GM08714 (cell line): Measurements from ENCODE around the gene ABHD14A.
"Not testable (repeated sequence)": the region's sequence is repeated elsewhere in the genome, so short reads cannot be mapped to it uniquely, and the experiment has no call there.

Experiments
- H3K4me3 ChIP-seq: fragments of 200-500 bp; sonication (Bioruptor generic); 2 replicates; pipeline ENCODE4 v1.5.1; 2014; ENCODE audit warnings: mild to moderate bottlenecking, low read length, inconsistent platforms
- ZNF274 ChIP-seq: IDR thresholded peaks from 2 replicates; pipeline ENCODE4 v1.6.1; 2012; ENCODE audit warnings: mild to moderate bottlenecking, low read depth, low read length

Gene ABHD14A

GRCh38 chr3:51974963-51975851 is at the start of gene ABHD14A:
TSS of gene ABHD14A (plus strand) at chr3:51975064. CDS start at chr3:51975136, 72 bp downstream.
- no peak for TF ChIP-seq ZNF274
- H3K4me3 ChIP-seq: peak within 1 kb of the TSS; percentile 76; the same call in 1 of the 2 replicates

DNA sequence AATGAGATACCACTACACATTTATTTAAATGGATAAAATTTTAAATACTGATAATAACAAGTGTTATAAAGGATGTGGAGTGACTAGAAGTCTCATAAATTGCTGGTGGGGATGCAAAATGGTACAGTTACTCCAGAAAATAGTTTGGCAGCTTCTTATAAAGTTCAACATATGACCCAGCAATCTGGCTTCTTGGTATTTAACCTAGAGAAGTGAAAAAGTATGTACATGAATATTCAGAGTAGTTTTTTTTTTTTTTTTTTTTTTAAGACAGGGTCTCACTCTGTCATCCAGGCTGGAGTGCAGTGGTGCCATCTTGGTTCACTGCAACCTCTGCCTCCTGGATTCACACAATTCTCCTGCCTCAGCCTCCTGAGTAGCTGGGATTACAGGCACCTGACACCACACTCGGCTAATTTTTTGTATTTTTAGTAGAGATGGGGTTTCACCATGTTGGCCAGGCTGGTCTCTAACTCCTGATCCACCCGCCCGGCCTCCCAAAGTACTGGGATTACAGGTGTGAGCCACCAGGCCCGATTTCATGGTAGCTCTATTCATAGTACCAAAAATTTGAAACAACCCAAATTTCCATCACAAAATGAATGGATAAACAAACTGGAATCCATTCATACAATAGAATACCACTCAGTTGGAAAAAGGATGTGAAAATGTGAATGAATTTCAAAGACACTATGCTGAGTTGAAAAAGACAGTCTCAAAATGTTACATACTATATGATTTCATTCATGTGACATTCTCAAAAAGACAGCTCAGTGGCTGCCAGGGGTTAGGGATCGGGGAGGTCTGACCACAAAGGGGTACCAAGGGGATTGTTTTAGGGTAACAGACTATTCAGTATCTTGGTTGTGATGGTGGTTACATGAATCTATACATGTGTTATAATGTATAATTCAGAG is 47.5 kb upstream of the ABHD14A start:
- TF ChIP-seq ZNF274: no peak
- no peak overlapping the region for H3K4me3 ChIP-seq

GRCh38 chr3:51928438-51928837 is 46.4 kb upstream of the ABHD14A start:
- TF ChIP-seq ZNF274: no peak
- H3K4me3 ChIP-seq: no peak overlapping the region

GRCh38 chr3:51928981-51929380 is 45.9 kb upstream of the ABHD14A start:
- H3K4me3 ChIP-seq: not testable (repeated sequence)

GRCh38 chr3:51929420-51930003 is 45.4 kb upstream of the ABHD14A start:
- no peak overlapping the region for H3K4me3 ChIP-seq
- TF ChIP-seq ZNF274: no peak

DNA sequence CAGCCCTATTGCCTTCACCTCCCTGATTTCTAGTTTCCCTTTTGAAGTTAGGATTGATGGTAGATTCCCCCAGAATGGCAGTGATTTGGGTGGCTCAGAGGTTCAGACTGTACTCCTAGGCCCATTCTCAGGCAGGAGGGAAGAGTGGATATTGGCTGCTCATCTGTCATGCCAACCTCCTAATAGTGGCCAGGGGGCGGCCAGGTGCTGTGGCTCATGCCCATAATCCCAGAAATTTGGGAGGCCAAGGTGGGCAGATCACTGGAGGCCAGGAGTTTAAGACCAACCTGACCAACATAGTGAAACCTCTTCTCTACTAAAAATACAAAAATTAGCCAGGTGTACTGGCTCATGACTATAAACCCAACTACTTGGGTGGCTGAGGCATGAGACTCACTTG is 44.4 kb upstream of the ABHD14A start:
- no peak overlapping the region for H3K4me3 ChIP-seq
- TF ChIP-seq ZNF274: no peak

DNA sequence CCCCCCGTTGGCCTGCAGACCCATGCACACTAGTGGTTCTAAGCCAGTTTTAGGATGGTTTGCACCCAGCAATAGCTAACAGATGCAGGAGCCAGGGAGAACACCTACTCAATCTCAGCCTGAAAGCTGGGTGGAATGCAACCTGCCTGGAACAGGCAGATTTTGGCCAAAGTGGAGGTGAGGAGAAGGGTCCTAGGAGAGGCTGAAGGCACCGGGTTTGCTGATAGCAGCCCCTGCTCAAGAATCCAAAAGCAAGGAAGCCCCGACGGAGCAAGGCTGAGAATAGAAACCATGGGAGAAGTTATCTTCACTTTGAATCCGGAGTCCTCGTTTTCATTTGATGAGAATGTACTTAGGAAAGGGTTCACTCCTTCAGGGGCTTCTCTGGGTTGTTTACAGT is 43.1 kb upstream of the ABHD14A start:
- TF ChIP-seq ZNF274: no peak
- H3K4me3 ChIP-seq: no peak overlapping the region

DNA sequence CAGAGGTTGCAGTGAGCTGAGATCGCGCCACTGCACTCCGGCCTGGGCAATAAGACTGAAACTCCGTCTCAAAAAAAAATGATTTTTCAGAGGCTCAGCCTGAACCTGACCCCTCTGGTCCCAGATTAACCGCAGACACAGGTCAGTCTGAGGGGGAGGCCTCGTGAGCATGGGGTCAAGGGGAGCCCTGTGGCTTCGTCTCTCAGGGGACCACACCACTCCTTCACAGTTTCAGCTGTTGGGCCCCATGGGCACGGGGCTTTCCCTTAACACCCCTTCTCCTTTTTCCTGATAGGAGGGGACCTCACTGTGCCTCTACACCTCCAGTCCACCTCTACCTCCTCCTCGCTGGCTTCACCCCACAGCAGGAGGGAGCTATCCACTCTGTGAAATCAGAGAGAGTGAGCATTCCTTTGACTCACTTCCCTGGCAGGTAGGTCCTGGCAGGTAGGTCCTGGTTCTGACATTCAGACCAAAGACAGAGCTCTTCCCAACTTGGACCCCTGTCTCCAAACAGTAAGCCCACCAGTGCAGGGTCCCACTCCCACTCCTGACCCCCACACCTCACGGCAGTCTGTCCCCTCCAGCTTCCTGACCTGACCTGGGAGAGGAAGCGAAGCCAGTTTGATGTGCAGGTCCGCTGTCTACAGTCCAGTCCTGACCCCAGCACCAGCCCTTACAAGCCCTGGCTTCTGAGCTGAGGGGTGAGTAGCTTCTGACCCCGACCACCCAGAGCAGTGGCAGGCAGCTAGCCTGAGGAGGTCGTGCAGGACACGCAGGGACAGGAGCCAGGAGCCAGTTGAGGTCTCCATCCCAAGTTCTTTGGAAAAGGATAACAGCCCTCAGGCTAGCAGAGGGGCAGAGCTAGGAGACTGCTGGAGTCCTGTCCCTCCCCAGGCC is 42.1 kb upstream of the ABHD14A start:
- no peak overlapping the region for H3K4me3 ChIP-seq
- TF ChIP-seq ZNF274: no peak

DNA sequence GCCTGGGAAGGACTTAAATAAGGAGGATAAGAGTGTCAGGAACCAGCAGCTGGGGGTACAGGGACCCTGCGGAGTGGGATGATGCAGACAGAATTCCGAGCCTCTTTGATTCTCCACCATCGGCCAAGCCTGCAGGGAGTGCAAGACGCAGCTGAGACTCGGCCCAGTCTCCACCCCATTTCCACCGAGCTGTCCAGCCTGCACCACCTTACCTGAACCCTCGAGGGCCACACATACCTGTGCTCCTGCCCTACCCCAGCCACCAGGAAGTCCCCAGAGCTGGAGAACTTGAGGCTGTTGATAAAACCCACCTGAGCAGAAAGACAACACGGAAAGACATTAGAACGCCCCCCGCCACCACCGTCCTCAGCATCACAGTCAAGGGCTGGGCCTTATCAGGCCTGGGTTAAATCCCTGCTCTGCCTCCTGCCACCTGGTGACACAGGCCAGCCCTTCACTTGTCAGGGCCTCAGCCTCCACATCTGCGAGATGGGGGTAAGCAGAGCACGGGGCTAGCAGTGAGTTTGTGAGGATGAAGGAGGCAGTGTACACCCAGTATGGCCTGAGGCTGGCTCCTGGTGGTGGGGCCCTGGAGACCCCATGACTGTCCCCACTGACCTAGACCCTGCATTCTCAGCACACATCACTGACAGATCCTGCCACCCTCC is 41.3 kb upstream of the ABHD14A start:
- H3K4me3 ChIP-seq: no peak overlapping the region
- TF ChIP-seq ZNF274: no peak

DNA sequence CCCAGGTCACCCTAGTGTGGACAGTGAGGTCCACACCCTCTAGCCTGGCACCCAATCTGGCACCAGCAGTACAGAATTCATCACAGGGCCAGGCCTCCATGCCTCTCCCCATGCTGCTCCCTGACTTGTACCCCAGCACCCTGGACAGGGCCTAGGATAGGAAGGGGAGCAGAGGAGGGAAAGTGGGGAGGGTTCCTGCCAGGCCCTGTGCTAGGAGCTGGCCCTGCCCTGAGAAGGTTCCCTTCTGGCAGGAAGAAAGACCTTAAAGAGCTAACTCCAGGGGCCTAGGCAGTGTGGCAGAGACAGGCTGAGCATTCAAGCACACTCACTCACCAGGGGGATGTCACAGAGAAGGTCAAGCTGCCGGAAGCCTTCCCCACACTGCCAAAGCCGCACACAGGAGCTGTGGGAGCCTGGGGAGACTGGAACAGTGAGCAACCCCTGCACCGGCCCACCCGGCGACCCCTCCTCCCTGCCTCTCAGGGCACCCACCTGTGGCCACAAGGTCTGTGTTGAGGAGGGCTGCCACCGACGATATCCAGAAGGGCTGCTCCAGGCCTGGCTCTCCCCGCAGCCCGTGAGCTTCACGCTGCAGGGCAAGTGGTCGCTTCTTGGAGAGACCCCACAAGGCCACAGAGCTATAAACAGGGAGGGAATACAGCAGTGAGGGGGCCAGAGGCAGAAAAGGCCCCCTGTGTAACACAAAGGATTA is 40.6 kb upstream of the ABHD14A start:
- H3K4me3 ChIP-seq: no peak overlapping the region
- no peak for TF ChIP-seq ZNF274

DNA sequence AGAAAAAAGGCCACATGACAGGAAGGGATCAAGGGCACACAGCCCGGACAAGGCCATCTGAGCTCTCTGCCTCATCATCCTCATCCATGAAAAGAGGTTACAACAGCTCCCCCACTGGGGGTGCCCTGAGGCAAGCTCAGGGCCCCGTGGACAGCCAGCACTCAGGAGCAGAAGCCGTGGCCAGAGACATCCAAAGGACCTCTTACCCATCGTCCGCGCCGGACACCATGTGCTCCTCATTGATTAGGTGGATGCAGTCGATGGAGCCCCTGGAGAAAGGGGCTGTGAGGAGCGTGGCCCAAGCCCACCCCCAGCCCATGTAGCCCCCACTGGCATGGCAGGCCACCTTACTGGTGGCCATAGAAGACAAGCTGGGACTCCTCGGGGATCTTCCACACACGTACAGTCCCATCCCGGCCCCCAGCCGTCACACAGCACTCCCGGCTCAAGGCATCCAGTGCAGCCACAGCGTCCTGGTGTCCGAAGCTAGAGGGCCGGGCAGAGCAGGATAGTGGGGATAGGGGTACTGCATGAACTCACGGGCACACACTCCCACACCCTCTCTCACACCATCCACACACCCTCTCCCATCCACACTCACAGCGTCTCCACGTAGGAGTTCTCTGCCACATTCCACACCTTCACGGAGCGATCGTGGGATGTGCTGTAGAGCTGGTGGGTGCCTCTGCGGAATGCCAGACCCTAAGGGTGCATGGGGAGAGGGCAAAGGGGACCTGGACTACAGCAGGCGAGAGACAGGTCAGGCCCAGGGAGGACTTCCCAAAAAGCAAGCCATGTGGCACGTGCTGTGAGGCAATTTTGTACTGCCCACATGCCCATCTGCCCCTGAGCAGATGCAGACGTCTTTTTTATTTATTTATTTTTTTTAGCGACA is 39.6 kb upstream of the ABHD14A start:
- TF ChIP-seq ZNF274: no peak
- H3K4me3 ChIP-seq: no peak overlapping the region
